HG03571 (cell line): ENCODE results near the gene CNGA1.
A peak's percentile ranks its signal among the peaks of the same experiment; 100 is the strongest.
"Not testable (repeated sequence)": the region's sequence is repeated elsewhere in the genome, so short reads cannot be mapped to it uniquely, and the experiment has no call there.

Experiments used
- ATAC-seq: cut with Tn5 transposase; IDR thresholded peaks from one replicate; pipeline ENCODE4 v1.9.1; 2021; ENCODE audit not compliant: unreplicated experiment

Gene CNGA1

DNA sequence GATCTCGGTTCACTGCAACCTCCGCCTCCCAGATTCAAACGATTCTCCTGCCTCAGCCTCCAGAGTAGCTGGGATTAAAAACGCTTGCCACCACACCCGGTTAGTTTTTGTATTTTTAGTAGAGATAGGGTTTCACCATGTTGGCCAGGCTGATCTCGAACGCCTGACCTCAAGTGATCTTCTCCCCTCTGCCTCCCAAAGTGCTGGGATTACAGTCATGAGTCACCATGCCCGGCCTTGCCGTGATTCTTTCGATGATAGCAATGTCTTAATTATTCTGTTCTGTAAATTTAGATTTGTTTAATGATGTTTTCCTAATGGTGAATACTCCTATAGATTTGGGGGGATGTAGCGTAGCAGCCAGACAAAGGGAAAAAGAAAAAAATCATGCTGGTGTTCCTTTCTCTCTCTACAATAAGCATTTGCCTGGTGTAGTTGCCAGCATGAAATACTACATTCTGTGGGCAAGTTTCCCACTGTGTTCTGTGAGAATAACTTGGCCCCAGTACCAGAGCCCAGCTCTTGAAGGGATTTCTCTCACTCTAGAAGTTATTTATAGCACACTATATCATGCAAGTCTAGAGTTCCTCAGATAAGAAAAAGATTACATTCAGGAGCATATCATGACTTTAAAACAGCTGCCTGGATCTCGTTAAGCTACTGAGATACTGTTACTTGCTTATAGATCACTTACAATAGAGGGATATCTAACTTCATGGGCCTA is 15.5 kb upstream of the CNGA1 start:
- no peak for ATAC-seq

DNA sequence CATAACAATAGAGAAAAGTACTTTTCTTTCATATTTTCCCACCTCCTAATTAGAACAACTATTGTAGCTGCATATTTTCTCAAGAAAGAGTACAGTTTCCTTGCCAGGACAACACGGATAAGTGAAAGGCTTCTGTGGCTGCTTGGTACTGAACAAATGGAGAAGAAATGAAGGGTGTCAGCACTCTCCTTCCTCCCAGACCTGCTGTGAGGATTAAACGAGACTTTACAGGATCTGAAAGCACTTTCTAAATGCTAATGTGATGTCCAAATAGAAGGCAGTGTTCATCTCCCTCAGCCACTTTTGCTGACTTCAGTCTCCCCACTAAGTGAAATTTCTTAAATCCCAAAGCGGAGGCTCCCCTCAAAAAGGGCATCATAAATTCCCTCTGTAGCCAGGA is 14.0 kb upstream of the CNGA1 start:
- ATAC-seq, result no peak

DNA sequence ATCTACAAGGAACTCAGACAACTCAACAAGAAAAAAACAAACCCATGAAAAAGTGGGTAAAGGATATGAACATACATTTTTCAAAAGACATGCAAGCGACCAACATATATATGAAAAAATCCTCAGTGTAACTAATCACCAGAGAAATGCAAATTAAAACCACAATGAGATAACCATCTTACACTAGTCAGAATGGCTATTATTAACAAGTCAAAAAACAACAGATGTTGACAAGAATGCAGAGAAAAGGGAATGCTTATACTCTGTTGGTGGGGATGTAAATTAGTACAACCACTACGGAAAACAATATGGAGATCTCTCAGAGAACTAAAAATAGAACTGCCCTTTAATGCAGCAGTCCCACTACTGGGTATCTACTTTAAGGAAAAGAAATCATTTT is 12.2 kb upstream of the CNGA1 start:
- ATAC-seq, result no peak

DNA sequence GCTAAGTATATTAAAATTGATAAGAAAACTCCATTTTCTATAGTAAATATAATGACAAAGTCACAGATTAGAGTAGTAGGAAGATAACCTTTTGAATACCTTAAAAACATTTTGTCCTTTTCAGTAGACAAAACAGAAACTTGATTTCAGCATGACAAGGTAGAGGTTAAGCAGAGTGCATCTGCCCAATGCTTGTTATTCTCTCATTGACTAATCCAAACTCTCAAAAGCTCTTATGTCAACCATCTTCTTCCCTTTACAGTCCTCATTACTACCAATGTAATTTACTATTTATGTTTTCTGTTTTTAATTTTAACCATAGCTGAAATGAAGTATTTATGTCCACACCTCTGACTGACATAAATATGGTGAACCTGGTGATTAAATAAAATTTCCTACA is 11.2 kb upstream of the CNGA1 start:
- ATAC-seq, result peak; percentile 67

DNA sequence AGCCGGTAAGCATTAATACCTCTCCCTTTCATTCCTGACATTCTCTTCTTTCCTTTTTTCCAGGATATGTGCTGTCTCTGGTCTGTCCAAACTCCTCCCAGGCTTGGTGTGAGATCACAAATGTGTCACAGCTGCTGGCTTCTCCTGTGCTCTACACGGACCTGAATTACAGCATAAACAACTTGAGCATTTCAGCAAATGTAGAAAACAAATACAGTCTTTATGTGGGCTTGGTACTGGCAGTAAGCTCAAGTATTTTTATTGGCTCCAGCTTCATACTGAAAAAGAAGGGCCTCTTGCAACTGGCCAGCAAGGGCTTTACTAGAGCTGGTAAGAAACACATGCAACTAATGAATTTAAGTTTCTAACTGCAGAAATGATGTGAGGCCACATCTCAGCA is 8.5 kb upstream of the CNGA1 start:
- no peak for ATAC-seq

DNA sequence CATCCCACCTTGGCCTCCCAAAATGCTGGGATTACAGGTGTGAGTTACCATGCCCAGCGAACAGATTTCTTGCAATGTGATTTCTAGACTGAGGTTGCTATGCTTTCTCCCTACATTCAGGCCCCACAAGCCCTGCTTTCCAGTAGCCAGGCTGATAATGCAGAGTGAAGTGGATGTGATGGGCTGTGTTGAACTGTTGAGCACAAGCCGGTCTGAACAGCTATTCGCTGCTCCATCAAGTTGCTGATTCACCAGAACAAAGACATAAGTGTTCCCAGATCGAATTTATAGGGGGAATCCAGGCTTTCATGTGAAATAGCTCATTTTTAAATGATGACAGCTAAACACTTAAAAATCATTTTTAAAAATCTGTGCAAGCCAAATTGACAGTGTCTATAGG is 8.0 kb upstream of the CNGA1 start:
- no peak for ATAC-seq

DNA sequence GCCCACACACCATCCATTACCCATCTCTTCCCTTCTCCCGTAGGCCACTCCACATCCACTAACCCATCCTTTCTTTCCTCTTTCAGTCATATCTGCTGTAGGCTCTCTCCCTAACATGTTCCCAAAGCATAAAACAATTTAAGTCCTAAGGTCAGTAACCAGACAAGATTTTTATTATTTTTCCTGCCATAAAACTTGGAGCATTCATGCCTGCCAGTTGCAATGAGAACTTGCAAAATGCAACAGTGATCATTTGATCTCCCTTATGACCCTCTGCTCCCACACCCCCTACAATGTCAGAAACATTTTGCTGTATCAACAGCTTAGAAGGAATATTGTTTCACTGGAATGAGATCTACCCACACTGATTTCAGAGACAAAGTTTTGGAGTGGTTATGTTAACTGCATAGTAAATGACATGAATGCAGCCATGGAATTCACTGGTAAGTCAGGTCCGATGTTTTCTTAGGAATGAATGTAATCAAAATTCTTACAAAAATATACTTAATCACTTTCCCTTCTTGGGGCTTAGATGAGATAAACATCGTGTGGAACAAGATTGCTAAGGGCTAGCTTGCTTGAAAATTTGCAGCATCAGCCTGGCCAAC is 5.8 kb upstream of the CNGA1 start:
- no peak for ATAC-seq

DNA sequence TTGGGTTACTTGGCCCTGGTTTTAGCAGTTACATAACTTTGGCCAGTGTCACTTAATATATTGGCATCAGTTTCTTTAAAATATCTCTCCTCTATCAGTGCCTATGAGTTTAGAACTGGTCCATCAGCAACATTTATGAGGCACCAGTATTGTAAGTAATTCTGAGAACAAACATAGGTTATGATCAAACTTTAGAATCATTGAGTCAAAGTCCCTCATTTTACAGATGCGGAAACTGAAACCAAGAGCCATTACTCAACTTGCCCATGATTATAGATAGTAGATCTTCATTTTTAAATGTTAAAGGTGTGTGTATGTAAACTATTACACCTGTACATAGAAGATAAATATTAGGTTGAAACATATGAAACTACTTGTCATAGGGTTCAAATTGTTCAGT is 4.6 kb upstream of the CNGA1 start:
- ATAC-seq, result no peak

DNA sequence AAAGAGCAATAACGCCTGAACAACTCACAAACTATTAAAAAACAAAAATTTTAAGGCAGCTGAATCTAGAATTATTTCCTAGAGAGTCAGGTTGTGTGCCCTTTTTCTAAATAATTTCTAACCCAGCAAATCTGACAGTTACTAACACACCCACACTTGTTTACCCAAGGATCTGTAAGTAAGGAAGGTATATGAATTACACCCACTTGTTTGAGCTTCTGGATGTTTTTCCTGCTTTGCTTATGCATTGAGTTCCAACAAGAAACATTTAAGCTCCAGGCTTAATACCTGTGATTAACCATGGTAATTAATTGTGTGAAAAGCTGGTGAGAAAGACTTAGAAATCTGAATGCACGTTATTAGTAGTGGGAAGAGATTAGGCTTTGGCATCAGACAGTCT is 1.6 kb upstream of the CNGA1 start:
- ATAC-seq, result no peak

DNA sequence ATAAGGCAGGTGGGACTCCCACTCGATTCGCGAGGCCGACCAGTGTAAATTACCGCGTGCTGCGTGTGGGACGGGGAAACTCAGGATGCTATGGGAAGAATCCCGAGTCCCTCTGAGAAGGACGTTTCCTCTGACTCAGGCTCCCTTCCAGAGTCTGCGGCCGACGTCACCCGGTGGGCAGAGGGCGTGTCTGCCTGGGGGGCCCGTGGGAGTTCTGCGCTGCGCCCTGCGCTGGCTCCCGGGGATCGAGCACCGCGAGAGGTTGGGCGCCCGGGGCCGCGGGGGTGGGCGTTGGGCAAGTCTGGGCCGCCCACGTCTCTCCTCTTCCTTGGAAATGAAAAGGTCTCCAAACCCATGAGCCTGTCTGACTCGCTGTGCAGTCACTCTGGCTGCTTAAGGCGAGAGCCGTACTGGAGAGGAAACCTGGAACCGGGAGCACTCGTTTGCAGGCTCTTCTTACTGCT is 659 bp upstream of the CNGA1 start:
- ATAC-seq, result no peak

DNA sequence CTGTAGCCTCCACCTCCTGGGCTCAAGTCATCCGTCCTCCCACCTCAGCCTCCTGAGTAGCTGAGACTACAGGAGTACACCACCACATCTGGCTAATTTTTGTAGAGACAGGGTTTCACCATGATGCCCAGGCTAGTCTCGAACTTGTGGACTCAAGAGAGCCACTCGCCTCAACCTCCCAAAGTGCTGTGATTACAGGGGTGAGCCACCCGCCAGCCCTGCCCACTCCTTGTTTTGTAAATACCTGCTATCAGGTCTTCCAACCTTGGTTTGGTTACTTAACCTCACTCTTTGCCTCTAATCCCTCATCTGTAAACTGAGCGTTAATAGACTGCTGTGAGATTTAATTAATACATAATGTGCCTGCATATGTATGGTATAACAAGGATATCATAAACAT is 803 bp downstream of the CNGA1 start:
- ATAC-seq, result no peak

DNA sequence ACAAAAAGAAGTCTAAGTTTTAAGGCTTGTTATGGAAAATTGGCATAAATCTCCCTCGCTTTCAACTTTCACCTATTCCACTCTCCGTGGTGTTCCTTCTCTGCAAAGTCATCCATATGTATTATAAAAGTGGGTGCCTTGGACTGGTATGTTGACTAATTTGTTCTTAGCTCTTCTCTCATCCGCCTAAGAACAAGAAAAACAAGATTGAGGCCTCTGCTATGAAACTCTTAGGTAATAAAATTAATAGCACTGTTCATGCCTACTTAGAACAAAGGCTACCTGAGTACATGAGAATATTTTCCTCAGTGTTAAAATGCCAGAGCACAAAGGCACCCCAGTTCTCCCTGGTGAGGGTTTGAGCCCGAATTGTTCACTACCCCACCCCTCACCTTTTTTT is 1.3 kb downstream of the CNGA1 start:
- ATAC-seq, result no peak

DNA sequence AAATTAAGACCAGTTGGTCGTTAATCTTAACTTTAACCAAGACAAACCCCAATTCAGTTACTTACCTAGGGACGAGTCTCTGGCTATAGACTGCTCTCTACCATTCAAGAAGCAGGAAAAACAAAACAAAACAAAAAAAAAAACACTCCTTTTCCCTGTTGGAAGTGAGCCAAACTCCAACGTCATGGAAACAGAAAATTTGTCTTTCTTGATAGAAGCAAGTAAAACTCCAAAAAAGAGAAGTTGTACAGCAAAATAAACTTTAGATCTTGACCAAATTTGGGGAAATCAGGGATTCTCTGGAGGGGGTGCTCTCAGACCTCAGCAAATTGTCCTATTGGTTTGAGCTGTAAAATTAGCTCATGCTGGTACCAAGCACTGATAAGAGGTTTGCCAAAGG is 3.7 kb downstream of the CNGA1 start:
- ATAC-seq, result no peak

DNA sequence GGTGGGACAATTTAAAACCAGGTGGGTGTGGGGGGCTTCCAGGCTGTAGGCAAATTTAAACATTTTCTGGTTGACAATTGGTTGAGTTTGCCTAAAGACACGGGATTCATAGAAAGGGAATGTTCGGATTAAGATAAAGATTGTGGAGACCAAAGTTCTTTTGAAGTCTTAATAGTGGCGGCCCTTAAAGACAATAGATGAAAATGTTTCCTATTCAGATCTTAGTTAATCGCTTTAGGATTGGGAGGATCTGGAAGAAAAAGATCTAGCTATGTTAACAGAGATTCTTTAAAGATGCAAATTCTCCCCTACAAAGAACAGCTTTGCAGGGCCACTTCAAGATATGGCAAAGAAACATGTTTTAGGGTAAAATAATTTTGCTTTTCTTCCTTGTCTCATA is 4.8 kb downstream of the CNGA1 start:
- ATAC-seq, result no peak

DNA sequence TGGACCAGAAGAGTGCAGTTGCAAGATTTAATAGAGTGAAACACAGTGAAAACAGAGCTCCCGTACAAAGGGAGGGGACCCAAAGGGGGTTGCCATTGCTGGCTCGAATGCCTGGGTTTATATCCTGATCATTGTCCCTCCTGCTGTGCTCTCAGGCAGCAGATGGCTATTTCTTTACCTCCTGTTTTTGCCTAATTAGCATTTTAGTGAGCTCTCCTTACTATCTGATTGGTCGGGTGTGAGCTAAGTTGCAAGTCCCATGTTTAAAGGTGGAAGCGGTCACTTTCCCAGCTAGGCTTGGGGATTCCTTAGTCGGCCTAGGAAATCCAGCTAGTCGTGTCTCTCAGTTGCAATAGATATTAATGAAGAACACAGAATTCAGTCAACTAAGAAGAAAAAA is 5.6 kb downstream of the CNGA1 start:
- not testable (repeated sequence) for ATAC-seq

DNA sequence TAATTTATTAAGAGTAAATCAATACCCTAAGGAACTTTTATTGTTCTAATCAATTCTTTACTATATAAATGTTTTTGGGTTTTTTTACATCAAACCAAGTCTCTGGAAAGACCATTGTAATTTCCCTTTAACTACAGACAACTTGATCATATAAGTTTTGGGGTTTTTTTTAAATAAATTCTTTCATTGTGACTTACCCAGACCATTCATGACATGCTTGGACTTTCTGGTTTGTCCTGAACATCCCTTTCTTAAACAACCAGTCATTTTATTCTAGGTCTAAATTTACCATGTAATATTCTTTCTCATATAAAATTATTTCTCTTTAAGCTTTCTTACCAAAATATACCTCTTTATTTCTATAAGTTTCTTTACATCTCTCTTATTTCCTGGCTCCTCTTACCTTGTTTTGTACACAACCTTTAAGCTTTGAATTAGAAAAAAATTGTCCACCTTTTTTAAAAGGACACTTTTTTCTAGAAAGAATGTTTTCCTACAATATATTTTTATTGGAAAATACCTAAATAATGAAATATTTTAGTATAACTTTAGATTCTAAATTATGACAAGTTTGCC is 8.4 kb downstream of the CNGA1 start:
- ATAC-seq, result no peak

DNA sequence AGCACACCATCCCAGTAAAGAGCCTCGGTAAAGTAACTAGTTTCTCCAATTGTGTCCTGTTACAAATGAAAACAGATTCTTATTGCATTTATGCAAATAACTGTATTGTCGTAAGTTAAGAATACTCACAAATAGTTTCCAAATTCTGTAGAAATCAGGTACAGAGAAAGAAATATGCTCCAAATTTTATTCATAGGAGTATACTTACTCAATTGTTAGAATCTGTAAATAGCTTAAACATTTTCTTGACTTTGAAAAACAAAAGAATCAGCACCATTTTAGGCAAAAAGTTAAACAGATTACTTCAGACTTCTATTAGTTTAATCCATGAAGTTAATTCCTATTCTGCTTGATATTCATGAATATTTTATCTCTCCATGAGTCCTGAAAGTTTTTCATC is 10.7 kb downstream of the CNGA1 start:
- ATAC-seq, result no peak

DNA sequence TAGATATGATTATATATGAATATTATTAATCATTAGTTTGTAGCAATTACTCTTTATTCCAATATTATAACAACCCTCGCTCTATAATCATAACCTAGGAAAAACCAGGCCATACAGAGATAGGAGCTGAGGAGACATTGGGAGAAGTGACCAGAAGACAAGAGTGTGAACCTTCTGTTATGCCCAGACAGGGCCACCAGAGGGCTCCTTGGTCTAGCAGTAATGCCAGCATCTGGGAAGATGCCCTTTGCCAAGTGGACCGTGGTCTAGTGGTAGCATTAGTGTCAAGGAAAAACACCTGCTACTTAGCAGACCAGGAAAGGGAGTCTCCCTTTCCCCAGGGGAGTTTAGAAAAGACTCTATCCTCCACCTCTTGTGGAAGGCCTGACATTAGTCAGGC is 12.9 kb downstream of the CNGA1 start:
- not testable (repeated sequence) for ATAC-seq

DNA sequence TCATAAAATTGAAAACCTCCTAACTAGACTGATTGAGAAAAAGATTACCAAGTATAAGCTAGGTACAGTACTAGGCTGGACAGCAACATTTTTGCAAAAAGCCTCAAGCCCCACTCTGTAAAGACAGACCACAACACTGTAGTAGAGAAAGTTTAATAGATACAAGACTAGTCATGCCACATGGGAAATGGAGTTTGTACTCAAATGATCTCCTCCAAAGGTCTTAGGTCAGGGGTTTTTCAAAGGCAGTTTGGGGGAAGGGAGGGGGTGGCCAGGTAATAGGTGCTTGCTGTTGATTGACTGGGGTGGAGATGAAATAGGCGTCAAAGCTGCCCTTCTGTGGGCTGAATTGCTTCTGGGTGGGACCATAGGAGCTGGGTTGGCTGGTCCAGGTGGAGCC is 14.2 kb downstream of the CNGA1 start:
- ATAC-seq, result no peak

DNA sequence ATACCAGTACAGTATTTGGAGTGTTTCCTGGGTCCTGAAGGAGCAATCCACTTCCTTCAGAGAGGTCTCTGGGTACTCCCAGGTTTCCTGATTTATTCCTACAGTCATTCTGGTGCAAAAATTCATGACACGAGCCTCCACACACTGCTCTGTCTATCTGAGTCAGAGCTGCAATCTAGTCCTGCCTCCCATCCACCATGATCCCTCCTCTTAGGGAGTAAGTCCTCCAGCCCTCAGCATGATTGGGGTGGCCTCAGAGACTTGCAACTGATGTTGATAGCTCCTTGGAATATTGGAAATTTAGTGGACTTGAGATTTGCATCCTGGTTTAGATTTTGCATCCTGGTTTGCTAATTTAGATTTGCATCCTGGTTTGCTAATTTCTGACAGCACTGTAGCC is 20.5 kb downstream of the CNGA1 start:
- ATAC-seq, result no peak

DNA sequence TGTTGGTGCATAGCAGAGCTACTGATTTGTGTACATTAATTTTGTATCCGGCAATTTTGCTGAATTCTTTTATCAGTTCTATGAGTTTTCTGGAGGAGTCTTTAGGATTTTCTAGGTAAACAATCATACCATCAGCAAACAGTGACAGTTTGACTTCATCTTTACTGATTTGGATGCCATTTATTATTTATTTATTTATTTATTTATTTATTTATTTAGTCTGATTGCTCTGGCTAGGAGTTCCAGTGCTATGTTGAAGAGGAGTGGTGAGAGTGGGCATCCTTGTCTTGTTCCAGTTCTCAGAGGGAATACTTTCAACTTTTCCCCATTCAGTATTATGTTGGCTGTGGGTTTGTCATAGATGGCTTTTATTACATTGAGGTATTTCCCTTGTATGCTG is 24.0 kb downstream of the CNGA1 start:
- ATAC-seq, result not testable (repeated sequence)

DNA sequence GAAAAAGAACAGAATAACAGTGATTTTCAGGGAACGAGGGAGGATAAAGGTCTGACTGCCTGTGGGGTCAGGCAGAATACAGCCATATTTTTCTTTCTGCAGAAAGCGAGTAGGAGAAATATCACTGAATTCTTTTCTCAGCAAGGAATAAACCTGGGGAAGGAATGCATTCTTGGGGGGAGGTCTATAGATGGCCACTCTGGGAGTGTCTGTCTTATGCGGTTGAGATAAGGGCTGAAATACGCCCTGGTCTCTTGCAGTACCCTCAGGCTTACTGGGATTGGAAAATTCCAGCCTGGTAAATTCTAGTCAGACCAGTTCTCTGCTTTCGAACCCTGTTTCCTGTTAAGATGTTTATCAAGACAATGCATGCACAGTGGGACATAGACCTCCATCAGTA is 26.3 kb downstream of the CNGA1 start:
- ATAC-seq, result no peak

DNA sequence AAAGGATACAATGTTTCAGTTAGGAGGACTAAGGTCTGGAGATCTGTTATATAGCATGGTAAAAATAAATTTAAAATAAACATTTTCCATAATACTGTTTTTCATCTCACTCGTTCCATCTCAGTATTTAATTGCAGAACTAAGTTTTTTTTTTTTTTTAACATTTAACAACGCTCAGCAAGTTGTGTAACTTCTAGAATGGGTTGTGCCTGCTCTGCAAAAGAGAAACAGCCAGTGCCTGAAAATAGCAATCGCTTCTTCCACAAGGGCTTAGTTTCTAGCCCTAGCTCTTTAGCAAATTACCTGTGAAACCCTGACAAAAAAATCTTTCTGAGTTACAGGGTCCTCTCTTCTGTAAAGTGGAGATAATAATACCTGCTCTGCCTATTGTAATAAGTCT is 41.9 kb downstream of the CNGA1 start:
- no peak for ATAC-seq
